ENCODE results near the gene POLR1E. TPM values are rescaled to one million over a fixed set of nuclear protein-coding genes. Genes with fewer than 3 reads are reported as not detected.

The POLR1E gene
- total RNA-seq, 1 experiment from 2014 or later = 60.9 TPM

- Histone ChIP-seq H3K9me3 (ENCODE audit: control insufficient read depth in 1 of 2, insufficient read depth in 1 of 2, low read depth in 1 of 2, low read length in 2 of 2) (no peaks in the 10 kb centered on the region), H3K9ac (ENCODE audit: low read length) (peak overlapping the region; percentile 88), H4K20me1 (ENCODE audit: insufficient read depth) (peaks cover 11% of the 10 kb centered on the region; the same call in 1 of the 2 replicates), H3K4me1 (ENCODE audit: control insufficient read depth in 1 of 2, insufficient read depth in 2 of 2, low read length in 2 of 2) (peaks cover 10 to 32% of the 10 kb centered on the region in 2 experiments), H3K79me2 (ENCODE audit: insufficient read depth, low read length) (peaks cover 76% of the 10 kb centered on the region), H2AFZ (ENCODE audit: low read depth, low read length, poor library complexity, severe bottlenecking) (no peak overlapping the region), H3K4me2 (ENCODE audit: low read length) (peak overlapping the region; percentile 86), H3K27me3 (ENCODE audit: insufficient read depth, low read length) (no peaks in the 10 kb centered on the region), H3K36me3 (ENCODE audit: control insufficient read depth in 1 of 2, insufficient read depth in 2 of 2, low read length in 2 of 2) (no peaks in the 10 kb centered on the region; a peak in 1 of 4 replicates), H3K4me3 (replicated peaks in 1 of 2; ENCODE audit: low read depth in 1 of 2, low read length in 2 of 2) (peak overlapping the region; percentile 72 to 96), H3K9me2 (ENCODE audit: insufficient read depth) (no peaks in the 10 kb centered on the region), H3K27ac (ENCODE audit: low read depth, low read length) (peak overlapping the region; percentile 87)
- intact Hi-C loops (cut with micrococcal nuclease) = no loop called here
- DNase-seq (ENCODE audit: low read depth, low spot score) = no peak
- TF ChIP-seq REST (IDR thresholded peaks at IDR 0.05; ENCODE audit: low read depth) = no peak
- no peak for TF ChIP-seq ATF3 (IDR thresholded peaks at IDR 0.05)
- no peak for TF ChIP-seq EGR1 (IDR thresholded peaks at IDR 0.05; ENCODE audit: low read depth)
- no peak for TF ChIP-seq EZH2 (IDR thresholded peaks at IDR 0.05)
- TF ChIP-seq POLR2A (IDR thresholded peaks at IDR 0.05; ENCODE audit: borderline replicate concordance, extremely low read depth, insufficient read depth, insufficient read length) = peak; percentile 26
- no peak for TF ChIP-seq SRF (IDR thresholded peaks at IDR 0.05; ENCODE audit: low read depth)
- TF ChIP-seq ZFX (IDR thresholded peaks at IDR 0.05) = peak; percentile 58; the same call in 1 of the 2 replicates
- TF ChIP-seq JUND (IDR thresholded peaks at IDR 0.05) = no peak
- no peak for TF ChIP-seq CTCF (IDR thresholded peaks at IDR 0.05 in 2 of 3, conservative IDR thresholded peaks at IDR 0.05 in 1 of 3; ENCODE audit: borderline replicate concordance in 1 of 3, insufficient read depth in 1 of 3, low read depth in 2 of 3, low read length in 2 of 3)
- no peak for TF ChIP-seq CEBPB (IDR thresholded peaks at IDR 0.05; ENCODE audit: low read depth)
- POLR2A ChIA-PET = interaction anchor here (0.5 to 2.2 kb wide), 6 partner anchors 10 to 1227 kb away, joined by 3 to 16 read pairs (median 4); partner anchors contain the start of gene POLR1E
- CTCF ChIA-PET = no interaction called here
- ATAC-seq = peak; percentile 45
- RAD21 ChIA-PET (ENCODE audit: low non-redundant PET in 1 of 2, low total read pairs in 2 of 2, uncharacterized antibody in 2 of 2, unreplicated experiment in 2 of 2) = no interaction called here
- BruUV-seq (replicated peaks) = TSS peak; percentile 33
Observed at GRCh38 chr9:37464426-37465248, 21.1 kb upstream of the POLR1E start.
